Fibroblast of lung (primary cell): Measurements from ENCODE around the gene POLG2. TPM values are rescaled to one million over a fixed set of nuclear protein-coding genes. Genes with fewer than 3 reads are reported as not detected.
A peak's percentile ranks its signal among the peaks of the same experiment; 100 is the strongest.

ENCODE experiments used
- DNase-seq, 2 donors: peaks; one replicate each; pipeline versions ENCODE4 v3.0.0 to v3.0.0-alpha.2; 2010; ENCODE audit warnings: low read depth in 2 of 2
- H2AFZ ChIP-seq: 2 replicates; pipeline ENCODE4 v1.5.1; 2012; ENCODE audit warnings: low read length, control low read depth, inconsistent platforms
- H3K27ac ChIP-seq: 2 replicates; pipeline ENCODE4 v1.5.1; 2011; ENCODE audit warnings: low read length, control low read depth; ENCODE audit not compliant: insufficient read depth
- H3K27me3 ChIP-seq: 2 replicates; pipeline ENCODE4 v1.5.1; 2011; ENCODE audit warnings: mild to moderate bottlenecking, low read length; ENCODE audit not compliant: control insufficient read depth, insufficient read depth
- H3K36me3 ChIP-seq: 2 replicates; pipeline ENCODE4 v1.5.1; 2011; ENCODE audit warnings: low read length; ENCODE audit not compliant: control insufficient read depth, insufficient read depth
- H3K4me1 ChIP-seq: 2 replicates; pipeline ENCODE4 v1.5.1; 2011; ENCODE audit warnings: low read length; ENCODE audit not compliant: control insufficient read depth, insufficient read depth; ENCODE audit errors: extremely low read depth
- H3K4me2 ChIP-seq: 2 replicates; pipeline ENCODE4 v1.5.1; 2011; ENCODE audit warnings: low read length, control low read depth; ENCODE audit not compliant: insufficient read depth; ENCODE audit errors: extremely low read depth
- H3K4me3 ChIP-seq, 4 experiments: fragments of 200-600 bp in 1 of 4; sonication (generic) in 1 of 4; replicated peaks in 1 of 4; 2 replicates each; pipeline ENCODE4 v1.5.1; 2011 to 2016; ENCODE audit warnings: low read length in 4 of 4, low read depth in 3 of 4, mild to moderate bottlenecking in 3 of 4, control low read depth in 2 of 4, inconsistent platforms in 1 of 4, mixed read lengths in 1 of 4; ENCODE audit not compliant: insufficient read depth in 1 of 4; ENCODE audit errors: control extremely low read depth in 1 of 4
- H3K79me2 ChIP-seq: 2 replicates; pipeline ENCODE4 v1.5.1; 2012; ENCODE audit warnings: mild to moderate bottlenecking, low read length, inconsistent platforms; ENCODE audit not compliant: control insufficient read depth, insufficient read depth
- H3K9ac ChIP-seq: 2 replicates; pipeline ENCODE4 v1.5.1; 2011; ENCODE audit warnings: mild to moderate bottlenecking, low read length, control low read depth; ENCODE audit not compliant: insufficient read depth
- H3K9me3 ChIP-seq: 2 replicates; pipeline ENCODE4 v1.5.1; 2012; ENCODE audit warnings: low read depth, low read length; ENCODE audit not compliant: control insufficient read depth, insufficient read depth
- H4K20me1 ChIP-seq: 2 replicates; pipeline ENCODE4 v1.5.1; 2011; ENCODE audit warnings: low read length; ENCODE audit not compliant: control insufficient read depth, insufficient read depth; ENCODE audit errors: extremely low read depth
- CTCF ChIP-seq, 2 donors: IDR thresholded peaks in 1 of 2; conservative IDR thresholded peaks in 1 of 2; 1 replicate in 1 of 2; 2 replicates in 1 of 2; pipeline ENCODE4 v1.5.1; 2011 to 2012; ENCODE audit warnings: low read length in 2 of 2, control low read depth in 1 of 2, inconsistent platforms in 1 of 2, low read depth in 1 of 2, mild to moderate bottlenecking in 1 of 2
- EZH2 ChIP-seq: IDR thresholded peaks from 2 replicates; pipeline ENCODE4 v1.5.1; 2012; ENCODE audit warnings: low read length, control low read depth, mild to moderate bottlenecking; ENCODE audit errors: missing control alignments
- polyA plus RNA-seq, 2 donors: library from polyadenylated mRNA; depleted of rRNA in 1 of 2; stranded (reverse) in 1 of 2; unstranded in 1 of 2; fragments of >200 nt; gene quantifications; 2 replicates each; pipeline ENCODE4 v1.2.1, GENCODE V29; 2011 to 2012; ENCODE audit warnings: missing spikeins in 1 of 2
- total RNA-seq: library from RNA; depleted of rRNA; stranded (reverse); fragments of >200 nt; gene quantifications from 2 replicates; pipeline ENCODE4 v1.2.1, GENCODE V29; 2014

The POLG2 gene
- total and polyA plus RNA-seq, 2 donors (not counting 1 experiment from before 2014, with no cell fraction given), result 6.9 to 21.3 TPM

- TF ChIP-seq EZH2 (no peak), CTCF (conservative IDR thresholded peaks at IDR 0.05 in 1 of 2, IDR thresholded peaks at IDR 0.05 in 1 of 2; ENCODE audit: low read depth in 1 of 2, low read length in 2 of 2) (peak in 1 of 2 donors; percentile 64)
- Histone ChIP-seq H3K27ac (peak overlapping the region; percentile 23), H3K36me3 (peaks cover 2% of the 10 kb centered on the region), H3K4me2 (no peak overlapping the region), H3K4me1 (peaks cover 2% of the 10 kb centered on the region), H3K4me3 (no peak overlapping the region), H3K79me2 (peaks cover 16% of the 10 kb centered on the region), H4K20me1 (no peaks in the 10 kb centered on the region), H3K9ac (no peak overlapping the region), H3K27me3 (no peaks in the 10 kb centered on the region), H3K9me3 (no peaks in the 10 kb centered on the region), H2AFZ (no peak overlapping the region)
- peak in 1 of 2 donors; percentile 30 for DNase-seq
These were observed 4.3 kb downstream of the POLG2 start for GRCh38 chr17:64492481-64493109.

- Histone ChIP-seq H3K4me2 (no peak overlapping the region), H3K27ac (peak overlapping the region; percentile 23), H3K4me1 (peaks cover 2% of the 10 kb centered on the region), H3K27me3 (no peaks in the 10 kb centered on the region), H4K20me1 (no peaks in the 10 kb centered on the region), H2AFZ (no peak overlapping the region), H3K79me2 (peaks cover 16% of the 10 kb centered on the region), H3K4me3 (no peak overlapping the region), H3K9me3 (no peaks in the 10 kb centered on the region), H3K9ac (no peak overlapping the region), H3K36me3 (peaks cover 2% of the 10 kb centered on the region)
- TF ChIP-seq EZH2, result no peak
- TF ChIP-seq CTCF (conservative IDR thresholded peaks at IDR 0.05 in 1 of 2, IDR thresholded peaks at IDR 0.05 in 1 of 2; ENCODE audit: low read depth in 1 of 2, low read length in 2 of 2), result no peak
- peak; percentile 38 to 67 for DNase-seq
These were observed 4.9 kb downstream of the POLG2 start for GRCh38 chr17:64491994-64492393.

- H2AFZ ChIP-seq, result no peak overlapping the region
- H3K4me2 ChIP-seq, result no peak overlapping the region
- TF ChIP-seq CTCF (conservative IDR thresholded peaks at IDR 0.05 in 1 of 2, IDR thresholded peaks at IDR 0.05 in 1 of 2; ENCODE audit: low read depth in 1 of 2, low read length in 2 of 2), result peak; percentile 69 to 81
- no peak for TF ChIP-seq EZH2
- peaks cover 2% of the 10 kb centered on the region for H3K36me3 ChIP-seq
- H3K9me3 ChIP-seq, result no peaks in the 10 kb centered on the region
- H4K20me1 ChIP-seq, result no peaks in the 10 kb centered on the region
- H3K79me2 ChIP-seq, result peaks cover 12% of the 10 kb centered on the region
- no peaks in the 10 kb centered on the region for H3K27me3 ChIP-seq
- H3K27ac ChIP-seq, result no peak overlapping the region
- peaks cover 2% of the 10 kb centered on the region for H3K4me1 ChIP-seq
- DNase-seq, result peak in 1 of 2 donors; percentile 63
- no peak overlapping the region for H3K9ac ChIP-seq
- no peak overlapping the region for H3K4me3 ChIP-seq
These were observed 5.6 kb downstream of the POLG2 start for GRCh38 chr17:64491034-64491860.
